ENCODE data around the gene USF1.
"Not testable (repeated sequence)": the region's sequence is repeated elsewhere in the genome, so short reads cannot be mapped to it uniquely, and the experiment has no call there.

Gene USF1

GRCh38 chr1:161079436-161080110, 33.8 kb upstream of the USF1 start:
- DNase-seq (ENCODE audit: low spot score), result no peak

GRCh38 chr1:161077426-161077825, 31.6 kb upstream of the USF1 start:
- DNase-seq (ENCODE audit: low spot score), result no peak

- no peak for DNase-seq (ENCODE audit: low spot score)
These were observed 30.6 kb upstream of the USF1 start for GRCh38 chr1:161076410-161076809.

DNA sequence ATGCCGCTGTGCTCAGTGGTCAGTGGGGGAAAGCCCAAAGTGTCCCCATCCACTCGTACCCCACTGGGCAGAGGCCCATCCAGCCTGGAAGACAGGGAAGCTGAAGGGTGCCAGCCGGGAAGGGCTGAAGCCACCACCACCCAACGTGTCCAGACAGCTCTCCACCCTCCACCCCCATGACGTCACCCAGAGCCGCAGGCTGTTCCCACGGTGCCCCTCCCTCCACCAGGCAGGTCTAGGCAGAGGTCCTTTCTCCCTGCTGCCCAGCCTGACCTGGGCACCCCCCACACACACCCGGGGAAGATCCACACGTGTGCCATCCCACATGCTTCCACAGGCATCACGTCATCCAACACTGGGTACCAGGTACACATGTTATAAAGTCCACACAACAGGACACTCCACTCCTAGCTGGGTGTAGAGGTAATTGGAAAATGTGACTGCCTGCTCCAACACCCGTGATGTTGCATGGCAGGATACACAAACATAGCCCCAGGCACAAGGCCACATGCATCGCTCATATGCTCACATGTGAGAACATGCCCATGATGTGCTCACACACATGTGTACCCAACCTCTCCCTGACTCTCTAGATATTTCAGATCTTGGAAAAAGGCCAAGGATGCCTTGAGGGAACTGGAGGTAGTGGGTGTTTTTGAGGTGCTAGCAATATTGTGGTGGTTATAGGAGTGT, 29.0 kb upstream of the USF1 start:
- DNase-seq (ENCODE audit: low spot score), result no peak

- DNase-seq (ENCODE audit: low spot score), result no peak
These were observed 27.8 kb upstream of the USF1 start for GRCh38 chr1:161073474-161074121.

DNA sequence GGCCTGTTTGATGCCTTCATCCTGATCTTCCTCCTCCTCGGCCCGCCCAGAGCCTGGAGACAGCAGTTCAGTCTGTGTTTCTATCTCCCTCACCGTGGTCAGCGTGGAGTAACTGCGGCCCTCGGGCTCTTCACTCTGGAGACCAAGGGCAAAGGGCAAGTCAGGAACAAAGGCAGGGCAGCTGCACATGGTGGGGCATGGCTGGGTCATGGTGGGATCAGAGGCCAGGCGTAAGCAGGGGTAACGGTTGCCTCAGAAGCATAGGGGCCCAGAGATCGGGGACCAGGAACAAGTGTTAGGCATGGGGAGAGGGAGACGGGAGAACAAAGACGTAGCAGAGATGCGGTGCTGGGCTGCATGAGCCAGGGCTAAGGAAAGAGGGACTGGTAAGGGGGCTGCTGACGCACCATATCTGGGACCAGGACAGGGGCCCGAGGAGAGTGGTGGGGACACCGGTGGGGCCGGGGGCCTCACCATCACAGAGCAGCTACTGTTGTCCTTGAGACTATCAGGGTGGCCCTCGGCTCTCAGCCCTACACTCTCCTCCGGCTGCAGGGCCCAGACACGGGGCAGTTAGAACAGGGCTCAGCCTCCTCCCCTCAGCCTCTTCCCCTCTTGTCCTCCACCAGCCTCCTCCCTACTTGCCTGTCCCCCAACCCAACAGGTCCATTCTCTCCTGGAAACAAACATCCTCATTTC, 27.1 kb upstream of the USF1 start:
- DNase-seq (ENCODE audit: low spot score), result no peak

GRCh38 chr1:161071886-161072371, 26.2 kb upstream of the USF1 start:
- peak; percentile 79 for DNase-seq (ENCODE audit: low spot score)

GRCh38 chr1:161070761-161071160, 25.0 kb upstream of the USF1 start:
- no peak for DNase-seq (ENCODE audit: low spot score)

DNA sequence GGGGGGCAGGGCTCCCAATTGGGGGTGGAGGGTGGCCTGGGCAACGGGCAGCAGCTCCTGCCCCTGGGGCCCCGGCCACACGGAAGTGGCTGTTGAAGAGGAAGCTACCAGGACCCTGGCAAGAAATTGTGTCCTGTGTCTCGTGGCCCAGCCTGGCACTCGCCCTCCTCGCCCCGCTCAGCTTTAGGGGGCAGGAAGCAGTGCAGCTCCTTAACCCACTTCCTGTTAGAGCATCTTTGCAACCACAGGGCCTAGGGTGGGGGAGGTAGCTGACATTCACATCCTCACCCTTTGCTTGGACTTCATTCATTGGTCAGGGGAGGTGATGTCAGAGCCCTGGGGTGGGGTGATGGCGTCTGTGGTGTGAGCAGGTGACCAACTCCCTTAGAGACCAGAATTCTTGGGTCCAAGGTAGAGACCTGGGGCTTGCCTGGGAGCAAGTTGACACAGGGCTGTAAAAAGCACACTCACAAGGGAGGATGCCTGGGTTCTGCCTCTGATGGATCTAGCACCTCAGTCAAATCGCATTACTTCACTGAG, 24.0 kb upstream of the USF1 start, which contains the start of gene ARHGAP30:
TSS of gene ARHGAP30 (minus strand) at position 161 of the 540 bp plus-strand sequence. CDS start 267 bp downstream, outside the sequence.
- DNase-seq (ENCODE audit: low spot score), result no peak

GRCh38 chr1:161069241-161069640, 23.5 kb upstream of the USF1 start:
- DNase-seq (ENCODE audit: low spot score), result no peak

DNA sequence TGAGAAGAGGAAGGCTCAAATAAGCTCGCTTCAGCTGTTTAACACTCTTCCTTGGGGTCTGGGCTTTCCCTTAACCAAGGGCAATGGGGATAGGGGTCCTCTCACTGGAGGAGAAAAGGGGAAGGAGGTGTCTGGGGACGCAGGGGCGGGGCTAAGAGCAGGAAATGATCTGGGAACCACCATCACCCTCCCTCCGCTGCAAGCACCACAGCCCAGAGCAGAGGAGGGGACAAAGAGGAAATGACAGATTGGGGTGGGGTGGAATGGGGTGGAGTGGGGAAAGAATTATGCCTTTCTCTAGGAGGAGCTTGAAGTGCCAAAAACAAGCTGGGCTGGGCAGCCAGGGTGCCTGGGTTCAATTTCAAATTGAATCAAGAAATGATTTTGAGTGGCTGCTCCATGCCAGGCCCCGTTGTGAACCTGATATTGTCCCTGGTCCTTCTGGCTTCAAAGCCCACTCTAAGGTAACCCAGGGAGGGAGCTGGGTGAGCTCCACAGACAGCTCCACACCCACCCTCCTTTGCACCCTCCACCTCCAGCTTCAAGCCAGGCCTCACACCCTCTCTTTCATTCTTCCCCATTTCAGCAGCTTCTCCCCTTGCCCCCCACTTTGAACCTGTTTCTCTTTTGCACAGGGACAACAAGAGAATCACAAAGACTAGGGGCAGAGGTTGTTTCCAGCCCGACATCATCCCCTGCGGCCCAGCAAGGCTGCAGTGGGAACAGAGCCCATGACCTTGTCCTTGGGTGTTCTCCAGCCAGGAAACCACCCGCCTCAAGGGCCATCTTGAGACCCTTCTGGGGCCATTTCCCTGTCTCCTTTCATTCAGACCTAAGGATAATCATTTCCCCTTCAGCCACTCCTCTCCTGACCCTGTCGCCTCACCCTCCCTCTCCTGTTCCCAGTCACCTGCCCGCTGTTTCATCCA, 22.8 kb upstream of the USF1 start:
- no peak for DNase-seq (ENCODE audit: low spot score)

DNA sequence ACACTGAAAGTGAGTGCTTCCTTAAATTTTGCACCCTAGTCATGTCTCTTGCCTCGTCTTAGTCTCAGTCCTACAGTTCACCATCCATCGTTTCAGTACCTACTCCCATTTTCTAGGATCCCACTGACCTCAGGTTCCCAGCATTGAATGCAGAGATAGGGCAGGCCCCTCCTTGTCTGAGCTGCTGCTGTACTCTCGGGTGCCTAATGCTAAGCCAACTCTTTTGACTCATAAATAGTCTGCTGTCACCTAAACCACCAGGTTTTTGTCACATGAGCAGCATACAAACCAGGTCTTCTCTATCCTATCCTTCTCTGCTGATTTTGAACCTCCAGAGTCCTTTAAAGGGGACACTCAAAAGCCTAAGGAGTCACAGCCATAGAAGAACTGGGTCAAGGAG, 20.9 kb upstream of the USF1 start:
- no peak for DNase-seq (ENCODE audit: low spot score)

DNA sequence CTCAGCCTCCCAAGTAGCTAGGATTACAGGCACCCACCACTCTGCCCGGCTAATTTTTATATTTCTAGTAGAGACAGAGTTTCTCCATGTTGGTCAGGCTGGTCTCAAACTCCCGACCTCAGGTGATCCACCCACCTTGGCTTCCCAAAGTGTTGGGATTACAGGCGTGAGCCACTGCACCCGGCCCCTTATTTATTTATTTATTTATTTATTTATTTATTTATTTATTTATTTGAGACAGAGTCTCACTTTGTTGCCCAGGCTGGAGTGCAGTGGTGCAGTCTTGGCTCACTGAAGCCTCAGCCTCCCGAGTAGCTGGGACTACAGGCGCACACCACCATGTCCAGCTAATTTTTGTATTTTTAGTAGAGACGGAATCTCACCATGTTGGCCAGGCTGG, 19.9 kb upstream of the USF1 start:
- DNase-seq (ENCODE audit: low spot score), result not testable (repeated sequence)

DNA sequence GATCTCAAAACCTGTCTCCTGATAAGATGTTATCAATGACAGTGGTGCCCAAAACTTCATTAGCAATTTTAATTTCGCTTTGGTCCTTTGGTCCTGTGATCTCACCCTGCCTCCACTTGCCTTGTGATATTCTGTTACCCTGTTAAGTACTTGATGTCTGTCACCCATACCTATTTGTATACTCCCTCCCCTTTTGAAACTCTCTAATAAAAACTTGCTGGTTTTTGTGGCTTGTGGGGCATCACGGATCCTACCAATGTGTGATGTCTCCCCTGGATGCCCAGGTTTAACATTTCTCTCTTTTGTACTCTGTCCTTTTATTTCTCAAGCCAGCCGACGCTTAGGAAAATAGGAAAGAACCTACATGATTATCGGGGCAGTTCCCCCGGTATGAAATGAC, 18.2 kb upstream of the USF1 start:
- DNase-seq (ENCODE audit: low spot score), result not testable (repeated sequence)

- DNase-seq (ENCODE audit: low spot score), result no peak
These were observed 15.6 kb upstream of the USF1 start for GRCh38 chr1:161061419-161061818.

GRCh38 chr1:161059293-161059692, 13.5 kb upstream of the USF1 start:
- no peak for DNase-seq (ENCODE audit: low spot score)

DNA sequence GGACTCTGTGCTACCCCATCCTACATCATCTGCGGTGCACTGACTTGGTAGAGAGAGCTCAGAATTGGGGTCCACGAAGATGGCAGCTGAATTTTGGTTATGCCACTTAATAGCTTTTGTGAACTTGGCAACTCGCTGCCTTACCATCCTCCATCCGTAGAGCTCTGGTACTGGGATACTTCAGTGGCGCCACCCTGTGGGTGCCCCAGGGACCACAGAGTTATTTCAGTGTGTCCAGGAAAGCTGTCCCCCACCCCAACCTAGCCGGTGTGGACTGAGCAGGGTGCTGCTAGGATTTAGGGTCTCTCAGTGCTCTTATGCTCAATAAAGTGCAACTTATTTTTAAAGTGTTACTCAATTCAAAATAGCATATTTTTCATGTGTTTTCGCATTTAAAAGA, 9.0 kb upstream of the USF1 start:
- no peak for DNase-seq (ENCODE audit: low spot score)

DNA sequence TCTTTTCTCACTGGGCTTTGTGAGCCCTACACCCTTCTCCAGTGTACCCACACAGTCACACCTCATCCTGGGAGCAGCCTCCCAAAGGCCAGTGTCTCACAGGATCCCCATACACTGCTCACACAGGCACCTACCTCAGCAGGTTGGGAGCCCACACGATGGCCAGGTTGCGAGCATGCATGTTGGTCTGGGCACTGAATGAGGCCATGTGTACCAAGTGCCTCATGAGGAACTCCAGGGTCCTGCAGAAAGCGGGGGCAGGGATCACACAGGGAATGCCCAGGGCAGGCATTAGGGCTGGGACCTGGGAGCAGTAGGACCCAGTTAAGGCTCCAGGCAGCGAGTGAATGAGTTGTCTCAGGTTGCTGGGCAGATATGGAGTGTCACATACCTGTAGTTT, 8.5 kb upstream of the USF1 start:
- DNase-seq (ENCODE audit: low spot score), result no peak

DNA sequence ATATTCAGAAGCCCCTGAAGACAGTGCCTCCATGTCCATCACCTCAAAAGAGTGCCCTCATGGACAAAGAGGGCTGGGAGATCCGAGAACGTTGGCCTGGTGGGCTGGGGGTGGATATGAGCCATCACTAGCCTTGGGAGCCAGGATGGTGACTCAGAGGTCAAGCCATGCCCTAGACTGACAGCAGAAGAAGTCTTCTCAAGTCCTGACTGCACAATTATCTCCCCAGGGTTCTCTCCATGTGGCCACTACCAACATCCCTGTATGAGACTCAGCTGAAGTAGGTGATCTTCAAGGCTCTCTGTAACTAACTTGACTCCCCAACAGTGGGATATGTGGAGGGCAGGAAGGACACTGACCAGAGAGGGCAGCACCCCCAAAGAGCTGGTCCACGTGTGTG, 7.1 kb upstream of the USF1 start:
- no peak for DNase-seq (ENCODE audit: low spot score)

DNA sequence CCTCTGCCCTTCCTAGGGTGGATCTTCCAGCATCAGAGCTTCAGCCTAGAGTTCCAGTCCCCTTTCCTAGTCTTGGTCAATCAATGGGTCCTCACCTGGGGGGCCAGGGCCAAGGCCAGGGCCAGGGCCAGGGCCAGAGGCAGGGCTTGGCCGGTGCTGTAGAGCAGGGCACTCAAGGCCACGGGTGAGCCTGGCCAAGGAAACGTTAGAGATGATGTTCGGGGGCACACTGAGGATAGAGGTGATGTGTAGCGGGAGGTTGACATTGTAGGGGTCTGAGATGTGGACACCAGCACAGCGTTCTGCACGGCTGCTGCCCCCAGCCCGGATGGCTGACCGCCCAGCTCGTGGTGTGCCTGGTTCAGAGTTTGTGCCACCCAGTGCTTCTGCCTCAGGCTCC, 5.4 kb upstream of the USF1 start:
- DNase-seq (ENCODE audit: low spot score), result no peak
